Hematopoietic multipotent progenitor cell treated with erythropoietin and hydrocortisone succinate and interleukin-3 and kit ligand, for 17 days (in vitro differentiated cells): ENCODE data around the gene TAS2R38.
"Not testable (repeated sequence)": the region's sequence is repeated elsewhere in the genome, so short reads cannot be mapped to it uniquely, and the experiment has no call there.

Experiments used
- DNase-seq: peaks from one replicate; pipeline ENCODE4 v3.0.0-alpha.2; 2015; ENCODE audit warnings: low spot score

Gene TAS2R38

GRCh38 chr7:141973673-141974072, at the start of gene TAS2R38:
Gene TAS2R38, minus strand, starts transcription at chr7:141973773. Its CDS starts 84 bp downstream, at chr7:141973689.
- DNase-seq: no peak

DNA sequence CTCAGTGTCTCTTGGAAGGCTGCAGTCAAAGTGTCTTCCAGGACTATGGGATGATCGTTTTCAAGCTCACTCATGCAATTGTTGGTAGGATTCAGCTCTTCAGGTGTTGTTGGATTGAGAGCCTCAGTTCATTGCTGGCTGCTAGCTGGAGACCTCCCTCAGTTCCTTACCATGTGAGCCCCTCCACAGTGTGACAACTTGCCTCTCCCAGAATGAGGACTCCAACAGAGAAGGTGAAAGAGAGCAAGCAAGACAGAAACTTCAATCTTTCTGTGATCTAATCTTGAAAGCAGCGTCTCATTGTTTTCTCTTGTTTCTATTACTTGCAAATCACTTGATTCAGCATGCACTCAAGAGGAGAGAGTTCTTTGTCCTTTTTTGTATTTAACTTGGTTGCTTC, 44.6 kb upstream of the TAS2R38 start:
- no peak for DNase-seq

- DNase-seq: no peak
Observed at GRCh38 chr7:142017451-142017850, 43.9 kb upstream of the TAS2R38 start.

GRCh38 chr7:142012825-142013511, 39.4 kb upstream of the TAS2R38 start:
- no peak for DNase-seq

- no peak for DNase-seq
Observed at GRCh38 chr7:142010952-142011548, 37.5 kb upstream of the TAS2R38 start.

DNA sequence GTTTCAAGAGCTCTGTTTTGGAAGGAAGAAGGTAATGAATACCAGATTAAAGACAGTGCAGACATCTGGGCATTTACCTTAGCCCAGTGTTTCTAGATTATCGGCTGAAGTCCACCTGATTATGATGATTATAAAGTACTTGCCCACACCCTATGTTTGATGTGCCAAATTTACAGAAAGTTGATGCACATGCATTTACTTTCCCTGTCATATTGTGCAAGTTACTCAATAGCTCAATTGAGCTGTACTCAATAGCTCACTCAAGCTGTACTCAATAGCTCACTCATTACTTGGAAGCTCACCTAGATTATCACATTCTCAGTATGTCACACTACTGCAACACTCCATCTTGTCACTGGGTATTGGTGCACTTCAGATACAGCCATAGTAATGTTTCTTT, 35.6 kb upstream of the TAS2R38 start:
- no peak for DNase-seq

DNA sequence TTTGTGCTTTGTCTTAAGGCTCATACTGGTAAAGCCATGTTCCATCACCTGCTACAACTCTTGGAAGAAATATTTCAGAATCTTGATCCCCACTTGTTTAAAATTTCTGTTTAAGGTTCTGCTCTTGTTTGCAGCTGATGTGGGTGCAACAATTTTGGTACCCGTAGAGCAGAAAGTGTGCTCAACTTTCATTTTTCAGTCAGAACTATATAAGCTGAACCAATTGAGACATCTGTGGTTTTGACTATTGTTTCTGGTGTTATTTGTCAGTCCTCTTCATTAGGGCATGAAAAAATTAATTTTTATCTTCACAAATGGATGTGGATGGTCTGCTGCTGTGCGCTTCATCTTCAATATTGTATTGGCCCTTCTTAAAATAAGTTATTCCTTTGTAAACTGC, 33.0 kb upstream of the TAS2R38 start:
- no peak for DNase-seq

GRCh38 chr7:142002179-142002578, 28.6 kb upstream of the TAS2R38 start:
- DNase-seq: no peak

DNA sequence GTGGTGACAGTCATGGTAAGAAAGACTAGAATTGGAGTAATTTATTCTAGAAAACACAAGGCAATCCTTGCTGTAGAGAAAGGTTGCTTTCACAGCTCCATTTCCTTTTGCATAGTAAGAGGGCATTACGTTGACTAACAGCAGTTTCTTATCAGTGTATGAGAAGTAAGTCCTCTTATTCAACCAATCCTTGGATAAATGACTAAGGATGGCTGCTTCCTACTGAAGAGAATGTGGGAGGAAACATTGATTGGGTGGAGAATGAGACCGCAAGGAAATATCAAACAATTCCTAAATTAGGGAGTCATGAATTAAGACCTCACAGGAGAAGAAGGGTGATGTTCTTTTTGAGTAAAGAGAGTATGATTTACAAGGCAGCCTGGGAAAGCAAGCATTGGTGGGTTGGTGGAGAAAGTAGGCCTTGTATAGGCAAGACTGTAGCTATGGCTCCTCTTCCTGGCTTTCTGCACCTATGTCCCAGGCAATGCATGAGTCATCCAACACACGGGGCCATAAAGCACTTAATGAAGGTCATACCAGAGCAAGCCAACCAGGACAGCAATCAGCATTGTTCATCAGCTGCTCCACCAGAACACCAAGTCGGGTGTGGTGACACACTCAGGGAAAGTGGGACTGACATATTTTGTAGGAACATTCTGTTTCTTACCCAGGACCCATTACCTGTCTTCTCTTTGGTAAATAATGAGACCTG, 27.7 kb upstream of the TAS2R38 start:
- DNase-seq: no peak

GRCh38 chr7:142000244-142000643, 26.7 kb upstream of the TAS2R38 start:
- DNase-seq: no peak

DNA sequence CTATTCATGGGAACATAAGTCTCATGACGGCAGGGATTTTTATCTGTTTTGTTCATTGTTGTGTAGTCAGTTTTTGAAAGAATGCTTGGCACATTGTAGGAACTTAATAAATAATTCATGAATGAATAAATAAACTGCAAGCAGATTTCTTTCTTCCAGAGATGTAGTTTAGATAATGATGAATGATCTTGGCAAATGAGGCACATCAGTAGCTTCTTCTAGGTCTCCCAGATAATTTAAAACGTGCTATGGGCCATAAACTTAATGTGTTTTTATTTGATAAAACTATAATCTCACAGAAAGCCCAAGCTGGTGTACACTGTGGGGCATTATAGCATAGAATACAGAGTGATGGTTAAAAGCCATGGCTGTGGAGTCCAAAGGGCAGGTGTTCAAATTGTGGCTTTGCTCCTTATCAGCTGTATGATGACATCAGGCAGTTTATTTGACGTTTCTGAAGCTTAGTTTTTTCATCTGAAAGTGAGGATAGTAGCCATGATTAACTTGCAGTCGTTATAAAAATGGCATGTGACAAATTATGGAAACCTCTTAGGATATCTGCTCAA, 25.6 kb upstream of the TAS2R38 start:
- no peak for DNase-seq

GRCh38 chr7:141993354-141993753, 19.8 kb upstream of the TAS2R38 start:
- DNase-seq: no peak

DNA sequence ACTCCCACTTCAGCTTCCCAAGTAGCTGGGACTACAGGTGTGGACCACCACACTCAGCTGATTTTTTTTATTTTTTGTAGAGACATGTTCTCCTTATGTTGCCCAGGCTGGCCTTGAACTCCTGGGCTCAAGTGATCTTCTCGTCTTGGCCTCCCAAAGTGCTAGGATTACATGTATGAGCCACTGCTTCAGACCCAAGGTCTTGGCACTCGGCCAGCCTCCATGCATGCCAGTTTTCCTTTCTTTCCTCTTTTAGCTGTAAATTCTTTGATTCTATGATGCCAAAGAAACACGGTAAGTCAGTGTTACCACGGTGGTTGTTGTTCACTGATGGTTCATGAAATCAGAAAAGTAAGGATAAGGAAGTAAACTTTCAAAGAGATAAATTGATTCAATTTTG, 19.1 kb upstream of the TAS2R38 start:
- DNase-seq: no peak

- no peak for DNase-seq
Observed at GRCh38 chr7:141992156-141992555, 18.6 kb upstream of the TAS2R38 start.

- no peak for DNase-seq
Observed at GRCh38 chr7:141991140-141991539, 17.6 kb upstream of the TAS2R38 start.

DNA sequence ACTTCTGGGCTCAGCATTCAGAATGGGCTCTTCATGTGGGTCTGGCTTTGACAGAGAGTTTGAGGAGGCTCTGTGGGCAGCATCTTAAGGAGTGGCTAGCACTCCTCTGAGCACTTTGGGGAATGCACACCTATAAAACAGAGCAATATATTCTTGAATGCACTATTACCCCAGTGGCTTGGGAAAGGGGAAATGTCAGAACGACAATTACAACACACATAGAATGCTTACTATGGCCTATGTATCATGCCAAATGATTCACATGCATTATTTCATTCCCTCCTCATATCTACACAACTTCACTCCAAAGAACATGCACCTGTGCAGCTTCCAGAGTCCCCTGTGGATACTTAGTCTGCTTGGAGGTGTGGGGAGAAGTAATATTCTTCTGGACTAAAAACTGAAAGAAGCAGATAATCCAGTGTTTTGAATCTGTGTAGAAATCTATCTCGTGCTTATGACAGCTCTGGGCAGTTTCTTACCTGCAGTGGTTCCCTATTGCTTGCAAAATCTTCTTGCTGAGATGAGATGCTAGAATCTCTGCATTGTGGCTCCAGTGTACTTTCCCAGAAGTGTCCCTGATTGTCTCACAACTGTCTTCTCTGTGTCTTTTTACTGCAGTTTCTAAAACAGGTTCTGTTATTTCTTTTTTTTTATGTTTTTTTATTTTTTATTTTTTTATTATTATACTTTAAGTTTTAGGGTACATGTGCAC, 16.6 kb upstream of the TAS2R38 start:
- no peak for DNase-seq

- not testable (repeated sequence) for DNase-seq
Observed at GRCh38 chr7:141987803-141988202, 14.2 kb upstream of the TAS2R38 start.

GRCh38 chr7:141986923-141987322, 13.3 kb upstream of the TAS2R38 start:
- DNase-seq: no peak

- not testable (repeated sequence) for DNase-seq
Observed at GRCh38 chr7:141985926-141986325, 12.4 kb upstream of the TAS2R38 start.

DNA sequence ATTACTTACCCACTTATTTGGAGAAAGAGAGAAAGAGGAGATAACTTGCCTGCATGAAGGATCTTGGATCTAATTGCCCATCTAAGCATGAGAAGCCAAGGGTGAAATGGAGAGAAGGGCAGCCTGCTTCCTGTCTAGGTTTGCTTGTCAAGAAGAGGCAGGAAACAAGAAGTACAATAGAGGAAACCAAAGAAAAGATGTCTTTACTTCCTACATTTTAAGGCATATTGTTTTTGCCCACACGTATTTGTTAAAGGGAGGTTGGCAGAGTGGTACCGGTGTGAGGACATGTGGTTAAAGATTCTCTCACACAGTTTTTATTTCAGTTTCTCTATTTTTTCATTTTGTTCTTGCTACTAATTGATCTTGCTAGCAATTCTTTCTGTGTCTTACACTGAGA, 6.0 kb upstream of the TAS2R38 start:
- DNase-seq: no peak

DNA sequence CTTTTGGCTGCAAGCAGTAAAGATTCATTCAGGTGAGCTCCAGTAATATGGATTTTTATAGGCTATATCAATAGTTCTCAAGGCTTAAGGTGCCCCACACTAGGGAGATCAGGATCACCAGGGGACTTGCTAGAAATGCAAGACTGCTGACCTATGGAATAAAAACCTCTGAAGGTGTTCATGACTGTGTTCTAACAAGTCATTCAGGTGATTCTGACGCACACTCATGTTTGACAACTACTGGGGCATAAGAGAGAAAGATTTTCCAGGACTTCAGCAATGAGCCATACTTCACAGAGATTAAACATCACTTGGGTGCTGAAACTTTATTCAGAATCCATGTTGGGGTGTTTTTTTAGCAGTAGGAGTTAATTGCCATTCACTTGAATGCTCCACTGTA, 4.8 kb upstream of the TAS2R38 start:
- no peak for DNase-seq

GRCh38 chr7:141976524-141977245, 3.1 kb upstream of the TAS2R38 start:
- no peak for DNase-seq
